MM.1S (cell line): ENCODE measurements around the gene MRPL4.

Experiments
- CTCF ChIP-seq: fragments of 300-600 bp; sonication (generic); IDR thresholded peaks from 2 replicates; pipeline ENCODE4 v1.5.1; 2016; ENCODE audit warnings: antibody characterized with exemption, low read length, mixed read lengths
- EZH2 ChIP-seq: fragments of 300-600 bp; sonication (generic); optimal IDR thresholded peaks from 2 replicates; pipeline ENCODE3; 2017; ENCODE audit warnings: low read depth, mild to moderate bottlenecking, antibody characterized with exemption, low read length, mixed read lengths
- EZH2phosphoT487 ChIP-seq: fragments of 300-600 bp; sonication (generic); IDR thresholded peaks from 2 replicates; pipeline ENCODE4 v1.6.1; 2018; ENCODE audit warnings: antibody characterized with exemption, low read length

- TF ChIP-seq CTCF (no peak), EZH2phosphoT487 (no peak), EZH2 (no peak)
Measured at GRCh38 chr19:10254244-10254643, 2.2 kb downstream of the MRPL4 start.
